GM12878 (cell line): ENCODE data around the gene MGRN1.

Source experiments
- KLF5 ChIP-seq: fragments of 450-650 bp; IDR thresholded peaks from 2 replicates; pipeline ENCODE4 v1.6.1; 2014; ENCODE audit warnings: mild to moderate bottlenecking; ENCODE audit not compliant: partially characterized antibody
- REST ChIP-seq: IDR thresholded peaks from 2 replicates; pipeline ENCODE4 v1.6.1; 2012; ENCODE audit warnings: mild to moderate bottlenecking, low read depth, low read length
- TAF1 ChIP-seq: IDR thresholded peaks from 2 replicates; pipeline ENCODE4 v1.6.1; 2011; ENCODE audit warnings: mild to moderate bottlenecking, low read depth, low read length, borderline replicate concordance
- TF ChIP-seq, protein P1 (sequence below), 3 experiments: IDR thresholded peaks in 2 of 3; conservative IDR thresholded peaks in 1 of 3; 2 replicates each; pipeline ENCODE4 v1.5.1; 2011; ENCODE audit warnings: low read depth in 3 of 3, low read length in 3 of 3, mild to moderate bottlenecking in 3 of 3, control low read depth in 2 of 3, moderate library complexity in 2 of 3, inconsistent platforms in 1 of 3, mixed read lengths in 1 of 3; ENCODE audit not compliant: control insufficient read depth in 2 of 3, insufficient read depth in 1 of 3; ENCODE audit errors: extremely low read depth in 1 of 3

GRCh38 chr16:4686497-4687210, 62.0 kb downstream of the MGRN1 start:
- TF ChIP-seq, protein P1, sequence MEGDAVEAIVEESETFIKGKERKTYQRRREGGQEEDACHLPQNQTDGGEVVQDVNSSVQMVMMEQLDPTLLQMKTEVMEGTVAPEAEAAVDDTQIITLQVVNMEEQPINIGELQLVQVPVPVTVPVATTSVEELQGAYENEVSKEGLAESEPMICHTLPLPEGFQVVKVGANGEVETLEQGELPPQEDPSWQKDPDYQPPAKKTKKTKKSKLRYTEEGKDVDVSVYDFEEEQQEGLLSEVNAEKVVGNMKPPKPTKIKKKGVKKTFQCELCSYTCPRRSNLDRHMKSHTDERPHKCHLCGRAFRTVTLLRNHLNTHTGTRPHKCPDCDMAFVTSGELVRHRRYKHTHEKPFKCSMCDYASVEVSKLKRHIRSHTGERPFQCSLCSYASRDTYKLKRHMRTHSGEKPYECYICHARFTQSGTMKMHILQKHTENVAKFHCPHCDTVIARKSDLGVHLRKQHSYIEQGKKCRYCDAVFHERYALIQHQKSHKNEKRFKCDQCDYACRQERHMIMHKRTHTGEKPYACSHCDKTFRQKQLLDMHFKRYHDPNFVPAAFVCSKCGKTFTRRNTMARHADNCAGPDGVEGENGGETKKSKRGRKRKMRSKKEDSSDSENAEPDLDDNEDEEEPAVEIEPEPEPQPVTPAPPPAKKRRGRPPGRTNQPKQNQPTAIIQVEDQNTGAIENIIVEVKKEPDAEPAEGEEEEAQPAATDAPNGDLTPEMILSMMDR (IDR thresholded peaks at IDR 0.05 in 2 of 3, conservative IDR thresholded peaks at IDR 0.05 in 1 of 3; ENCODE audit: control insufficient read depth in 2 of 3, extremely low read depth in 1 of 3, insufficient read depth in 1 of 3, low read depth in 3 of 3, low read length in 3 of 3): no peak
- TF ChIP-seq REST (no peak), TAF1 (no peak), KLF5 (no peak)
